ENCODE data around the gene SCG2.

GRCh38 chr2:223554923-223555322 lies 47.2 kb downstream of the SCG2 start:
- no peak for TF ChIP-seq EZH2 (IDR thresholded peaks at IDR 0.05; ENCODE audit: low read length, missing control alignments)
- TF ChIP-seq CTCF (conservative IDR thresholded peaks at IDR 0.05 in 1 of 2, IDR thresholded peaks at IDR 0.05 in 1 of 2; ENCODE audit: low read depth in 1 of 2, low read length in 2 of 2): no peak
